Choroid plexus epithelial cell (primary cell): ENCODE measurements around the gene SLC27A1.

Source experiments
- DNase-seq: peaks from one replicate; pipeline ENCODE4 v3.0.0-alpha.2; 2010; ENCODE audit warnings: low read depth
- H3K4me3 ChIP-seq: 2 replicates; pipeline ENCODE4 v1.5.1; 2011; ENCODE audit warnings: low read depth, mild to moderate bottlenecking, control low read depth, low read length, moderate library complexity
- TF ChIP-seq, protein P1 (sequence below): conservative IDR thresholded peaks from 2 replicates; pipeline ENCODE4 v1.5.1; 2011; ENCODE audit warnings: low read depth, mild to moderate bottlenecking, control low read depth, inconsistent platforms, low read length, moderate library complexity

The SLC27A1 gene

DNA sequence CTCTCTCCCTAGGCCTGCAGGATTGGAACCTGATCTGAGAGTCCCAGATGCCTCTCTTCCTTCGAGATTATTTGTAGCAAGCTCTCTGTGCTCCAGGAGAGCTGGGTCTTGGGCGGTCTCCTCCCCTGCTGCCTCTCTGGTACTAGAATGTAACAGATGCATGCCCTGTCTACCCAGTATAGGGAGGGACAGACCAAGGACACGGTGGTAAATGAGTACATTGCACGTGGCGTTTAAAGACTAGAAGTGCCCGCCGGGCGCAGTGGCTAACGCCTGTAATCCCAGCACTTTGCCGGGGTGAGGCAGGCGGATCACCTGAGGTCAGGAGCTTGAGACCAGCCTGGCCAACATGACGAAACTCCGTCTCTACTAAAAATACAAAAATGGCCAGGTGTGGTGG is 11.7 kb downstream of the SLC27A1 start:
- DNase-seq: no peak
- TF ChIP-seq, protein P1, sequence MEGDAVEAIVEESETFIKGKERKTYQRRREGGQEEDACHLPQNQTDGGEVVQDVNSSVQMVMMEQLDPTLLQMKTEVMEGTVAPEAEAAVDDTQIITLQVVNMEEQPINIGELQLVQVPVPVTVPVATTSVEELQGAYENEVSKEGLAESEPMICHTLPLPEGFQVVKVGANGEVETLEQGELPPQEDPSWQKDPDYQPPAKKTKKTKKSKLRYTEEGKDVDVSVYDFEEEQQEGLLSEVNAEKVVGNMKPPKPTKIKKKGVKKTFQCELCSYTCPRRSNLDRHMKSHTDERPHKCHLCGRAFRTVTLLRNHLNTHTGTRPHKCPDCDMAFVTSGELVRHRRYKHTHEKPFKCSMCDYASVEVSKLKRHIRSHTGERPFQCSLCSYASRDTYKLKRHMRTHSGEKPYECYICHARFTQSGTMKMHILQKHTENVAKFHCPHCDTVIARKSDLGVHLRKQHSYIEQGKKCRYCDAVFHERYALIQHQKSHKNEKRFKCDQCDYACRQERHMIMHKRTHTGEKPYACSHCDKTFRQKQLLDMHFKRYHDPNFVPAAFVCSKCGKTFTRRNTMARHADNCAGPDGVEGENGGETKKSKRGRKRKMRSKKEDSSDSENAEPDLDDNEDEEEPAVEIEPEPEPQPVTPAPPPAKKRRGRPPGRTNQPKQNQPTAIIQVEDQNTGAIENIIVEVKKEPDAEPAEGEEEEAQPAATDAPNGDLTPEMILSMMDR: no peak
- H3K4me3 ChIP-seq: no peak overlapping the region

DNA sequence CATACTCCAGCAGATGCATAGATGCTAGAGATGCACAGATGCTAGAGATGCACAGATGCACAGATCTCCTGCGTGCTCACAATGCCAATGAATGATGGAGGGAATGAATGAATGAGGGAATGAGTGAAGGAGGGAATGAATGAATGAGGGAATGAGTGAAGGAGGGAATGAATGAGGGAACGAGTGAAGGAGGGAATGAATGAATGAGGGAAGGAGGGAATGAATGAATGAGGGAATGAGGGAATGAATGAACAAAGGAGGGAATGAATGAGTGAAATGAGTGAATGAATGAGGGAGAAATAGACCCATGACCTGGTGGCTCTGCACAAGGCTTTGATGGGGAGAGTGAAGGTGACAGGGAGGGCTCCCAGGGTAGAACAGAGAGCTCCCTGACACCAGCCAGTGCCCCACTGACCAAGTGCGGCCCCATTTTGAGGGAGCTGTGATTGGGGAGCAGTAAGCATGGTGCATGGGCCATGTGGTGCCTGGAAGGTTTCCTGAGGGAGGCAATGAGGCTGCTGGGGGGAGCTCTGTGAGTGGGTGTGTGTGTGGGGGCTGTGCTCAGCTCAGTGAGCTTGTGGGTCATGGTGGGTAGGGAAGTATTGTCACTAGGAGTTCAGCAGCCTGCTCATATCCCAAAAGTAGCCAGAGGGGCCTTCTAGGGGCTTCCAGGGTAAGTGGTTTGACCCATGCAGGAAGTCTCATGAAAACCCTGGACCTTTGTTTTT is 12.7 kb downstream of the SLC27A1 start:
- no peak overlapping the region for H3K4me3 ChIP-seq

DNA sequence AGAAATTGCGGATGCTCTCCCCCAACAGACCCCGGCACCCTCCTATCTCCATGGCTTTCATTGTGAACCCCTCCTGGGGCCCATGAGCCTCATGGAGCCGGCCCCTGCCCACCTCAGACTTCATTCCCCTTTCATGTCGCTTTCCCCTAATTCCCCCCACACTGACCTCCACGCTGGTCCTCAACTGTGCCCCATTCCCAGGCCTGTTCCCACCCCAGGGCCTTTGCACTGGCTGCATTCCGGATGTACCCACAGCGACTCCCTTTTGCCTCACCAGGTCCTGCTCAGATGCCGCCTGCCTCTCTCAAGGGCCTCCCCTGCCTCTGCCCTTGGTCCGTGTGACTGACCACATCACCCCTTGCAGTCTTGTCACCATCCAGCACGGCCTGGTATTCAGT is 13.3 kb downstream of the SLC27A1 start:
- DNase-seq: no peak
- H3K4me3 ChIP-seq: no peak overlapping the region
- TF ChIP-seq, protein P1: no peak

More for the DNA sequence above, 12.7 kb downstream of the SLC27A1 start:
- TF ChIP-seq, protein P1: no peak
- no peak for DNase-seq

DNA sequence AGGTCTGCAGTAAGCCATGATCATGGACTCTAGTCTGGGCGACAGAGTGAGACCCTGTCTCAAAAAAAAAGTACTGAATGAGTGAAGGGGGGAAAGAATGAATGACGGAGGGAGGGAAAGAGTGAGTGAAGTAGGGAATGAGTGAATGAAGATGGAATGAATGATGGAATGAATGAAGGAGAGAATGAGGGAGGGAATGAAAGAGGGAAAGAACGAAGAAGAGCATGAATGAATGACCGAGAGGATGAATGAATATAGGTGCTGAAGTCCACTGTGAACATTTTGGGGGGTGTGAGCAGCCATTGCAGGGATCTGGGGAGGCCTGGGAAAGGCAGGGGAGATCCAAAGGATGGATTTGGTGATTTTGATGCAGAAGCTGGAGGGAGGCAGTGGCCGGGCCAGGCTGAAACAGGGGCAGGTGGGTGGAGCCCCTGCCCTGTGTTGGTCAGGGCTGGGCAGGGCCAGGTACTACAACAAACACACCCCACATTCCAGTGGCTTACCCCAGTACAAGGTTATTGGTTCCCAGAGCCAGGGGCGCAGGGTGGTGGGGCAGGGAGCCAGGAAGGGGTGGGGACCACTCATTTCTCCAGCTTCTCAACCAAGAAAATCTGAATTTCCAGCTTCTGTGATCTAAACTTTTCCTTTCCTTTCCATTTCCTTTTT is 14.3 kb downstream of the SLC27A1 start:
- TF ChIP-seq, protein P1: no peak
- DNase-seq: no peak
- no peak overlapping the region for H3K4me3 ChIP-seq

DNA sequence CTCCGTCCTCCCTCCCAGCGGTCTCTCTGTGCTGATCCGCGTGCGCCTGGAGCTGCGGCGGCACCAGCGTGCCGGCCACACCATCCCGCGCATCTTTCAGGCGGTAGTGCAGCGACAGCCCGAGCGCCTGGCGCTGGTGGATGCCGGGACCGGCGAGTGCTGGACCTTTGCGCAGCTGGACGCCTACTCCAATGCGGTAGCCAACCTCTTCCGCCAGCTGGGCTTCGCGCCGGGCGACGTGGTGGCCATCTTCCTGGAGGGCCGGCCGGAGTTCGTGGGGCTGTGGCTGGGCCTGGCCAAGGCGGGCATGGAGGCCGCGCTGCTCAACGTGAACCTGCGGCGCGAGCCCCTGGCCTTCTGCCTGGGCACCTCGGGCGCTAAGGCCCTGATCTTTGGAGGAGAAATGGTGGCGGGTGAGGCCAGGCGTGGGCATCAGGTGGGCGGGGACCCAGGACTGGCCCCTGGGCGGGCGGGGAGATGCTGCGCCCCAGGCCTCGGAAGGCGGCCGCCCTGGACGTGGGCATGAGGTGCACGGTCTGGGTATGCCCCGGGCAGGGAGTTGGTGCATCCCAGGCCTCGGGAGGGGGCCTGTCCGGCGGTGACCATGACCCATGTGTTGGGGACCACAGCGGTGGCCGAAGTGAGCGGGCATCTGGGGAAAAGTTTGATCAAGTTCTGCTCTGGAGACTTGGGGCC is 16.4 kb downstream of the SLC27A1 start:
- H3K4me3 ChIP-seq: no peak overlapping the region

DNA sequence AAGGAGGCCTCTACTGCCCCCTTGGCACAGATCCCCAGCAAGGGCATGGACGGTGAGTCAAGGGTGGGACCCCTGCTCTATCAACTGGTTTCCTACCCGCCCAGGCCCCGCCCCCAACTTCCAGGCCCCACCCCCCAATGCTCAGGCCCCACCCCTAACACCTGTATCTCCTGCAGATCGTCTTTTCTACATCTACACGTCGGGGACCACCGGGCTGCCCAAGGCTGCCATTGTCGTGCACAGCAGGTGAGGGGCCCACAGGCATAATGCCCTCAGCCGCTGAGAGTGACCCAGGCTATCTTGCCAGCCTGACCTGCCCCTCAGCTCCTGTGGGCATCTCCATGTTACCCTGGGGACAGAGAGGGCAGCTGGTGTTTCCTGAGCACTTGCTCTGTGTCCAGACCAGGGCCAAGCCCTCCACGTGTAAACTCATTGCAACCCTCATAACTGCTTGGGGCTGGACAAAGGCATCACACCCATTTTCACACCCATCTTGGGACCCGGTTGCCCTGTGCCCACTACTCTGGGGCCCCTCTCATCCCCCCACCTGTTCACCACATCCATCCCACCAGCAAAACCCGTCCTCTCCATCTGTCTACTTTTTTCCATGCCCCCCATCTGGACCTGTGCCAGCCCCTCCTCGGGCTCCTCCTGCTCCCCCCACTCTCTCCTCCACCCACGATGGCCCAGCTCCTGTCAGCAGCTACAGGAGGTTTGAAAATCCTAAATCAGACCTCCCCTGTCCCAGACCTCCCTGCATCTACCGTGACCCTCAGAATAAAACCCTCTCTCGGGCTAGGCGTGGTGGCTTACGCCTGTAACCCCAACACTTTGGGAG is 17.2 kb downstream of the SLC27A1 start:
- H3K4me3 ChIP-seq: no peak overlapping the region
- no peak for DNase-seq
- TF ChIP-seq, protein P1: no peak

More for the DNA sequence above, 16.4 kb downstream of the SLC27A1 start:
- TF ChIP-seq, protein P1: no peak
- DNase-seq: no peak
